ENCODE results near the gene C6orf136. TPM values are rescaled to one million over a fixed set of nuclear protein-coding genes. Genes with fewer than 3 reads are reported as not detected.

The C6orf136 gene
- polyA plus RNA-seq, 1 donor (not counting 4 experiments of a cell fraction or from before 2014, with no cell fraction given) = 7.8 TPM

GRCh38 chr6:30700340-30700739, 53.4 kb downstream of the C6orf136 start:
- Histone ChIP-seq H3K9ac (ENCODE audit: control insufficient read depth, extremely low read depth, insufficient read depth, low read length) (no peak overlapping the region), H2AFZ (ENCODE audit: control insufficient read depth, low read length) (no peak overlapping the region), H3K4me2 (ENCODE audit: control insufficient read depth, extremely low read depth, insufficient read depth, low read depth, low read length) (no peak overlapping the region), H3K79me2 (ENCODE audit: control insufficient read depth, insufficient read depth, low read length) (no peaks in the 10 kb centered on the region), H3K36me3 (ENCODE audit: control insufficient read depth in 2 of 2, extremely low read depth in 1 of 2, insufficient read depth in 2 of 2, low read length in 2 of 2) (peaks cover 6 to 8% of the 10 kb centered on the region in 2 experiments), H3K27ac (ENCODE audit: control insufficient read depth, insufficient read depth, low read length) (no peak overlapping the region), H3K9me3 (ENCODE audit: control insufficient read depth, low read depth, low read length) (no peaks in the 10 kb centered on the region), H3K27me3 (ENCODE audit: control insufficient read depth, extremely low read depth, insufficient read depth, low read length) (no peaks in the 10 kb centered on the region), H4K20me1 (ENCODE audit: control insufficient read depth, extremely low read depth, insufficient read depth, low read length) (no peaks in the 10 kb centered on the region), H3K9me1 (ENCODE audit: control insufficient read depth, extremely low read depth, insufficient read depth, low read length) (no peaks in the 10 kb centered on the region), H3K4me1 (ENCODE audit: control insufficient read depth, extremely low read depth, insufficient read depth, low read length) (peaks cover under 1% of the 10 kb centered on the region), H3K4me3 (ENCODE audit: control insufficient read depth in 2 of 3, extremely low read depth in 1 of 3, insufficient read depth in 2 of 3, low read depth in 1 of 3, low read length in 3 of 3) (no peak overlapping the region)
- DNase-seq (ENCODE audit: low read depth, low spot score) (no peak), FAIRE-seq (no peak)
- dilution Hi-C loops (cut with MboI; ENCODE audit: extremely low pct_ligation_motif_present, low sequenced_read_pairs) = no loop called here
- TF ChIP-seq CTCF (optimal IDR thresholded peaks at IDR 0.05 in 1 of 3, IDR thresholded peaks at IDR 0.05 in 1 of 3, conservative IDR thresholded peaks at IDR 0.05 in 1 of 3; ENCODE audit: extremely low read depth in 1 of 3, insufficient read depth in 2 of 3, low read length in 3 of 3) (no peak), EZH2 (IDR thresholded peaks at IDR 0.05; ENCODE audit: low read length) (no peak)

Other genes starting within 250 kb of the C6orf136 start
- gene HLA-E, start 157.6 kb upstream of the C6orf136 start, polyA plus RNA-seq = 108 to 177 TPM (median 123 TPM) in 3 replicates
- 28.7 to 48.2 TPM (median 39.5 TPM) in 3 replicates for gene GNL1, start 90.6 kb upstream of the C6orf136 start, polyA plus RNA-seq
- 5.4 to 6.4 TPM (median 6.1 TPM) in 3 replicates for gene PRR3, start 89.8 kb upstream of the C6orf136 start, polyA plus RNA-seq
- 22.6 to 67.1 TPM (median 30.0 TPM) in 3 replicates for gene ABCF1, start 75.7 kb upstream of the C6orf136 start, polyA plus RNA-seq
- 25.3 to 36.6 TPM (median 30.0 TPM) in 3 replicates for gene PPP1R10, start 29.9 kb upstream of the C6orf136 start, polyA plus RNA-seq
- 55.0 to 74.6 TPM (median 59.8 TPM) in 3 replicates for gene MRPS18B, start 29.3 kb upstream of the C6orf136 start, polyA plus RNA-seq
- gene ATAT1, start 20.3 kb upstream of the C6orf136 start, polyA plus RNA-seq = 3.8 to 6.0 TPM (median 5.4 TPM) in 3 replicates
- 27.9 to 36.4 TPM (median 34.2 TPM) in 3 replicates for gene DHX16, start 25.9 kb downstream of the C6orf136 start, polyA plus RNA-seq
- 87.0 to 114 TPM (median 88.9 TPM) in 3 replicates for gene PPP1R18, start 39.5 kb downstream of the C6orf136 start, polyA plus RNA-seq
- 2.7 to 17.8 TPM (median 7.0 TPM) in 3 replicates for gene NRM, start 43.9 kb downstream of the C6orf136 start, polyA plus RNA-seq
- gene MDC1, start 70.1 kb downstream of the C6orf136 start, polyA plus RNA-seq = 4.2 to 10.0 TPM (median 6.9 TPM) in 3 replicates
- gene TUBB, start 73.2 kb downstream of the C6orf136 start, polyA plus RNA-seq = 1,010 to 1,517 TPM (median 1,159 TPM) in 3 replicates
- gene FLOT1, start 95.6 kb downstream of the C6orf136 start, polyA plus RNA-seq = 21.6 to 23.8 TPM (median 22.1 TPM) in 3 replicates
- gene IER3, start 97.4 kb downstream of the C6orf136 start, polyA plus RNA-seq = 171 to 289 TPM (median 277 TPM) in 3 replicates
- gene DDR1, start 237.4 kb downstream of the C6orf136 start, polyA plus RNA-seq = 104 to 178 TPM (median 152 TPM) in 3 replicates

Data from keratinocyte (primary cell).